Right lobe of liver (tissue), 4 donors: ENCODE results near the gene RASSF4.

Experiments used
- POLR2A ChIP-seq: fragments of 450-650 bp; IDR thresholded peaks from one replicate; pipeline ENCODE4 v1.6.1; 2017; ENCODE audit warnings: antibody characterized with exemption, mild to moderate bottlenecking
- TF ChIP-seq, protein P1 (sequence below), 4 donors: fragments of 200-600 bp in 3 of 4; fragments of 450-650 bp in 1 of 4; IDR thresholded peaks; one replicate each; pipeline versions ENCODE4 v1.5.1 to v1.8.0; 2016 to 2022; ENCODE audit warnings: antibody characterized with exemption in 4 of 4, mild to moderate bottlenecking in 2 of 4
- donor health status: DM: no; HTN: no; CAD: no.
- donor health status: DM: no; HTN: no; CAD: no.
- donor health status: DM: no; HTN: yes; CAD: no.

GRCh38 chr10:44927352-44927751 is 32.2 kb upstream of the RASSF4 start:
- TF ChIP-seq POLR2A: no peak
- TF ChIP-seq, protein P1, sequence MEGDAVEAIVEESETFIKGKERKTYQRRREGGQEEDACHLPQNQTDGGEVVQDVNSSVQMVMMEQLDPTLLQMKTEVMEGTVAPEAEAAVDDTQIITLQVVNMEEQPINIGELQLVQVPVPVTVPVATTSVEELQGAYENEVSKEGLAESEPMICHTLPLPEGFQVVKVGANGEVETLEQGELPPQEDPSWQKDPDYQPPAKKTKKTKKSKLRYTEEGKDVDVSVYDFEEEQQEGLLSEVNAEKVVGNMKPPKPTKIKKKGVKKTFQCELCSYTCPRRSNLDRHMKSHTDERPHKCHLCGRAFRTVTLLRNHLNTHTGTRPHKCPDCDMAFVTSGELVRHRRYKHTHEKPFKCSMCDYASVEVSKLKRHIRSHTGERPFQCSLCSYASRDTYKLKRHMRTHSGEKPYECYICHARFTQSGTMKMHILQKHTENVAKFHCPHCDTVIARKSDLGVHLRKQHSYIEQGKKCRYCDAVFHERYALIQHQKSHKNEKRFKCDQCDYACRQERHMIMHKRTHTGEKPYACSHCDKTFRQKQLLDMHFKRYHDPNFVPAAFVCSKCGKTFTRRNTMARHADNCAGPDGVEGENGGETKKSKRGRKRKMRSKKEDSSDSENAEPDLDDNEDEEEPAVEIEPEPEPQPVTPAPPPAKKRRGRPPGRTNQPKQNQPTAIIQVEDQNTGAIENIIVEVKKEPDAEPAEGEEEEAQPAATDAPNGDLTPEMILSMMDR (IDR thresholded peaks at IDR 0.05): no peak
